ENCODE results near the gene NLRP3. TPM values are rescaled to one million over a fixed set of nuclear protein-coding genes. Genes with fewer than 3 reads are reported as not detected.

Gene NLRP3
- total and polyA plus RNA-seq, 2 experiments from 2014 or later = 0.42 TPM; not detected in 1

DNA sequence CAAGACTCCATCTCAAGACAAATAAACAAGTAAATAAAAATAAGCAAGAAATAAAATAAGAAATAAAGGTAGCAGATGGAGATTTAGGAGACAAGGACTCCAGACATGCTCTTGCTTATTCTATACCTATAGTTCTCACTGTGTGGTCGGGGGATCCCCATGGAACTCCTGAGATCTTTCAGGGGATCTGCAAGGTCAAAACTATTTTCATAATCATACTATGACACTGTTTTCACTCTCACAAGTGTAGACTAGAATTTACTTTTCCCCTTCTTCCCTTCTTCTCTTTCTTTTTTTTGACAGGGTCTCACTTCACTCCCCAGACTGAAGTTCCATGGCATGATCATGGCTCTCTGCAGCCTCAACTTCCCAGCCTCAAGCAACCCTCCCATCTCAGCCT is 29.8 kb upstream of the NLRP3 start:
- H2AFZ ChIP-seq = peak overlapping the region; percentile 83
- no peaks in the 10 kb centered on the region for H3K27me3 ChIP-seq (ENCODE audit: insufficient read depth)
- peaks cover 34% of the 10 kb centered on the region for H3K9me3 Mint-ChIP-seq
- H3K4me3 ChIP-seq = no peak overlapping the region
- peaks cover 30% of the 10 kb centered on the region for H3K36me3 Mint-ChIP-seq (ENCODE audit: low read depth)
- H4K20me1 ChIP-seq (replicated peaks; ENCODE audit: insufficient read depth) = no peaks in the 10 kb centered on the region
- no peak for TF ChIP-seq CREB1 (CRISPR knock-in tag; IDR thresholded peaks at IDR 0.05; ENCODE audit: low read depth)
- no peak for TF ChIP-seq POLR2AphosphoS5 (IDR thresholded peaks at IDR 0.05; ENCODE audit: low read depth)
- no peak for TF ChIP-seq EZH2phosphoT487 (IDR thresholded peaks at IDR 0.05; ENCODE audit: unreplicated experiment)
- TF ChIP-seq ETS1 (IDR thresholded peaks at IDR 0.05) = no peak
- TF ChIP-seq, protein P1, sequence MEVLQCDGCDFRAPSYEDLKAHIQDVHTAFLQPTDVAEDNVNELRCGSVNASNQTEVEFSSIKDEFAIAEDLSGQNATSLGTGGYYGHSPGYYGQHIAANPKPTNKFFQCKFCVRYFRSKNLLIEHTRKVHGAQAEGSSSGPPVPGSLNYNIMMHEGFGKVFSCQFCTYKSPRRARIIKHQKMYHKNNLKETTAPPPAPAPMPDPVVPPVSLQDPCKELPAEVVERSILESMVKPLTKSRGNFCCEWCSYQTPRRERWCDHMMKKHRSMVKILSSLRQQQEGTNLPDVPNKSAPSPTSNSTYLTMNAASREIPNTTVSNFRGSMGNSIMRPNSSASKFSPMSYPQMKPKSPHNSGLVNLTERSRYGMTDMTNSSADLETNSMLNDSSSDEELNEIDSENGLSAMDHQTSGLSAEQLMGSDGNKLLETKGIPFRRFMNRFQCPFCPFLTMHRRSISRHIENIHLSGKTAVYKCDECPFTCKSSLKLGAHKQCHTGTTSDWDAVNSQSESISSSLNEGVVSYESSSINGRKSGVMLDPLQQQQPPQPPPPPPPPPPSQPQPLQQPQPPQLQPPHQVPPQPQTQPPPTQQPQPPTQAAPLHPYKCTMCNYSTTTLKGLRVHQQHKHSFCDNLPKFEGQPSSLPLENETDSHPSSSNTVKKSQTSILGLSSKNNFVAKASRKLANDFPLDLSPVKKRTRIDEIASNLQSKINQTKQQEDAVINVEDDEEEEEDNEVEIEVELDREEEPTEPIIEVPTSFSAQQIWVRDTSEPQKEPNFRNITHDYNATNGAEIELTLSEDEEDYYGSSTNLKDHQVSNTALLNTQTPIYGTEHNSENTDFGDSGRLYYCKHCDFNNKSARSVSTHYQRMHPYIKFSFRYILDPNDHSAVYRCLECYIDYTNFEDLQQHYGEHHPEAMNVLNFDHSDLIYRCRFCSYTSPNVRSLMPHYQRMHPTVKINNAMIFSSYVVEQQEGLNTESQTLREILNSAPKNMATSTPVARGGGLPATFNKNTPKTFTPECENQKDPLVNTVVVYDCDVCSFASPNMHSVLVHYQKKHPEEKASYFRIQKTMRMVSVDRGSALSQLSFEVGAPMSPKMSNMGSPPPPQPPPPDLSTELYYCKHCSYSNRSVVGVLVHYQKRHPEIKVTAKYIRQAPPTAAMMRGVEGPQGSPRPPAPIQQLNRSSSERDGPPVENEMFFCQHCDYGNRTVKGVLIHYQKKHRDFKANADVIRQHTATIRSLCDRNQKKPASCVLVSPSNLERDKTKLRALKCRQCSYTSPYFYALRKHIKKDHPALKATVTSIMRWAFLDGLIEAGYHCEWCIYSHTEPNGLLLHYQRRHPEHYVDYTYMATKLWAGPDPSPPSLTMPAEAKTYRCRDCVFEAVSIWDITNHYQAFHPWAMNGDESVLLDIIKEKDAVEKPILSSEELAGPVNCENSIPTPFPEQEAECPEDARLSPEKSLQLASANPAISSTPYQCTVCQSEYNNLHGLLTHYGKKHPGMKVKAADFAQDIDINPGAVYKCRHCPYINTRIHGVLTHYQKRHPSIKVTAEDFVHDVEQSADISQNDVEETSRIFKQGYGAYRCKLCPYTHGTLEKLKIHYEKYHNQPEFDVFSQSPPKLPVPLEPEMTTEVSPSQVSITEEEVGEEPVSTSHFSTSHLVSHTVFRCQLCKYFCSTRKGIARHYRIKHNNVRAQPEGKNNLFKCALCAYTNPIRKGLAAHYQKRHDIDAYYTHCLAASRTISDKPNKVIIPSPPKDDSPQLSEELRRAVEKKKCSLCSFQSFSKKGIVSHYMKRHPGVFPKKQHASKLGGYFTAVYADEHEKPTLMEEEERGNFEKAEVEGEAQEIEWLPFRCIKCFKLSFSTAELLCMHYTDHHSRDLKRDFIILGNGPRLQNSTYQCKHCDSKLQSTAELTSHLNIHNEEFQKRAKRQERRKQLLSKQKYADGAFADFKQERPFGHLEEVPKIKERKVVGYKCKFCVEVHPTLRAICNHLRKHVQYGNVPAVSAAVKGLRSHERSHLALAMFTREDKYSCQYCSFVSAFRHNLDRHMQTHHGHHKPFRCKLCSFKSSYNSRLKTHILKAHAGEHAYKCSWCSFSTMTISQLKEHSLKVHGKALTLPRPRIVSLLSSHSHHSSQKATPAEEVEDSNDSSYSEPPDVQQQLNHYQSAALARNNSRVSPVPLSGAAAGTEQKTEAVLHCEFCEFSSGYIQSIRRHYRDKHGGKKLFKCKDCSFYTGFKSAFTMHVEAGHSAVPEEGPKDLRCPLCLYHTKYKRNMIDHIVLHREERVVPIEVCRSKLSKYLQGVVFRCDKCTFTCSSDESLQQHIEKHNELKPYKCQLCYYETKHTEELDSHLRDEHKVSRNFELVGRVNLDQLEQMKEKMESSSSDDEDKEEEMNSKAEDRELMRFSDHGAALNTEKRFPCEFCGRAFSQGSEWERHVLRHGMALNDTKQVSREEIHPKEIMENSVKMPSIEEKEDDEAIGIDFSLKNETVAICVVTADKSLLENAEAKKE (CRISPR knock-in tag; IDR thresholded peaks at IDR 0.05) = no peak
- TF ChIP-seq STAT1 (IDR thresholded peaks at IDR 0.05; ENCODE audit: unreplicated experiment) = no peak
- TF ChIP-seq JUNB (IDR thresholded peaks at IDR 0.05; ENCODE audit: unreplicated experiment) = no peak
- TF ChIP-seq ZNF331 (CRISPR knock-in tag; IDR thresholded peaks at IDR 0.05; ENCODE audit: low read depth) = no peak
- TF ChIP-seq, protein P2, sequence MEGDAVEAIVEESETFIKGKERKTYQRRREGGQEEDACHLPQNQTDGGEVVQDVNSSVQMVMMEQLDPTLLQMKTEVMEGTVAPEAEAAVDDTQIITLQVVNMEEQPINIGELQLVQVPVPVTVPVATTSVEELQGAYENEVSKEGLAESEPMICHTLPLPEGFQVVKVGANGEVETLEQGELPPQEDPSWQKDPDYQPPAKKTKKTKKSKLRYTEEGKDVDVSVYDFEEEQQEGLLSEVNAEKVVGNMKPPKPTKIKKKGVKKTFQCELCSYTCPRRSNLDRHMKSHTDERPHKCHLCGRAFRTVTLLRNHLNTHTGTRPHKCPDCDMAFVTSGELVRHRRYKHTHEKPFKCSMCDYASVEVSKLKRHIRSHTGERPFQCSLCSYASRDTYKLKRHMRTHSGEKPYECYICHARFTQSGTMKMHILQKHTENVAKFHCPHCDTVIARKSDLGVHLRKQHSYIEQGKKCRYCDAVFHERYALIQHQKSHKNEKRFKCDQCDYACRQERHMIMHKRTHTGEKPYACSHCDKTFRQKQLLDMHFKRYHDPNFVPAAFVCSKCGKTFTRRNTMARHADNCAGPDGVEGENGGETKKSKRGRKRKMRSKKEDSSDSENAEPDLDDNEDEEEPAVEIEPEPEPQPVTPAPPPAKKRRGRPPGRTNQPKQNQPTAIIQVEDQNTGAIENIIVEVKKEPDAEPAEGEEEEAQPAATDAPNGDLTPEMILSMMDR (conservative IDR thresholded peaks at IDR 0.05; ENCODE audit: low read depth in 2 of 2) = no peak
- no peak overlapping the region for H3K4me2 ChIP-seq
- H3K27me3 Mint-ChIP-seq (ENCODE audit: insufficient read depth, low read depth, poor library complexity) = peaks cover 12% of the 10 kb centered on the region
- 0 out of 2 replicates have a peak, but pooled peaks cover 5% of the 10 kb centered on the region for H3F3A ChIP-seq (replicated peaks; ENCODE audit: low read depth)
- no peaks in the 10 kb centered on the region for H3K79me2 ChIP-seq (replicated peaks; ENCODE audit: insufficient read depth)
- DNase-seq (ENCODE audit: low spot score) = no peak
- ATAC-seq = no peak
- no peak overlapping the region for H3K27ac ChIP-seq (ENCODE audit: low read depth)
- H3K36me3 ChIP-seq (ENCODE audit: insufficient read depth) = no peaks in the 10 kb centered on the region
- H3K4me1 ChIP-seq (ENCODE audit: insufficient read depth) = peaks cover 17% of the 10 kb centered on the region
- H3K27ac Mint-ChIP-seq = no peak overlapping the region
- H3K4me1 Mint-ChIP-seq = peaks cover 25% of the 10 kb centered on the region
- no peak overlapping the region for H3K4me3 Mint-ChIP-seq
- 0 out of 2 replicates have a peak, but pooled peaks cover under 1% of the 10 kb centered on the region for H3K9me2 ChIP-seq (ENCODE audit: insufficient read depth)
